ELF-1 (cell line): ENCODE measurements around the gene RBKS.
"Not testable (repeated sequence)": the region's sequence is repeated elsewhere in the genome, so short reads cannot be mapped to it uniquely, and the experiment has no call there.

Experiments used
- DNase-seq: peaks from one replicate; pipeline ENCODE4 v3.0.0-alpha.2; 2016; ENCODE audit warnings: low read depth, low spot score

Gene RBKS

DNA sequence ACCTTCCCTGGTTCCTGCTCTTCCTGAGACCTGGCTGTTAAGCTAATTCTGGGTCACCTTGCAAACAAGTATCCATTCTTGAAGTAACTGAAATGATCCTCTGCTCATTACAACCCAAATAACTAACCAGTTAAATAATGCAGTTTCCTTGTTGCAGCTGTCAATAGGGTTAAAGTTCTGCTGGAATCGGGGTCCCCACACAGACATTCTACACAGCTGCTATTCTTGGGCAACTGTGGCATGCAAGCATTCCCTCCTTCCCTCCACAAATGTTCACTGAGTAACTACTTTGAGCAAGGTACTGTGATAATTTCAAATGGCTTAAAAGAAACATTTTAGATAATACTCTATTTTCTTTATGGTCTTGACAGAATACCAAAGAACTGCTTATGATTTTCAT, 17.1 kb downstream of the RBKS start:
- no peak for DNase-seq

DNA sequence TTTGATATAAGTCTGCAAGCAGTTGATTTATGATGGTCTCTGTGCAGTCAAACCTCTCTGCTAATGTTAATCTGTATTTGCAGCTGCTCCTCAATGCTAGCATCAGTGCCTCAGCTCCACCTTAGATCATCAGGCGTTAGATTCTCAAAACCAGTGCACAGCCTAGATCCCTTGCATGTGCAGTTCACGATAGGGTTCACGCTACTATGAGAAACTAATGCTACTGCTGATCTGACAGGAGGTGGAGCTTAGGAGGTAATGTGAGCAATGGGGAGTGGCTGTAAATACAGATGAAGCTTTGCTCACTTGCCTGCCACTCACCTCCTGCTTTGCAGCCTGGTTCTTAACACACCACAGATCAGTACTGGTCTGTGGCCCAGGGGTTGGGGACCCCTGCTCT, 18.4 kb downstream of the RBKS start:
- DNase-seq: peak; percentile 4

DNA sequence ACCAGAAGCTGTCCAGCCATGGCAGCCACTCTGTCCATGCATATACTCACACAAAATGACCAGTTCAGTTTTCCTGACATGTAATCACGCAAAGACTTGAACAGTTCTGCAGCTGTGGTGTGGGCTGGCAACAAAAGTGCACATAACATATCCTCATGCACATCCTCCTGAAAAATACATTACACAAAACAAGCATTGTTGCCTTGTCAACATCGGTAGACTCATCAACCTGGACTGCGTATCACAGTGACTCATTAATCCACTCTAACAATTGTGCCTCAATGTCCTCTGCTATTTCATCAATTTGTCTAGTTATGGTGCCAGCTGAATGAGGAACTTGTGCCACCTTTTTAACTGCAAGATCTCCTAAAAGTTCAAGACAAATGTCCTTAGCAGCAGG, 19.5 kb downstream of the RBKS start:
- DNase-seq: no peak

DNA sequence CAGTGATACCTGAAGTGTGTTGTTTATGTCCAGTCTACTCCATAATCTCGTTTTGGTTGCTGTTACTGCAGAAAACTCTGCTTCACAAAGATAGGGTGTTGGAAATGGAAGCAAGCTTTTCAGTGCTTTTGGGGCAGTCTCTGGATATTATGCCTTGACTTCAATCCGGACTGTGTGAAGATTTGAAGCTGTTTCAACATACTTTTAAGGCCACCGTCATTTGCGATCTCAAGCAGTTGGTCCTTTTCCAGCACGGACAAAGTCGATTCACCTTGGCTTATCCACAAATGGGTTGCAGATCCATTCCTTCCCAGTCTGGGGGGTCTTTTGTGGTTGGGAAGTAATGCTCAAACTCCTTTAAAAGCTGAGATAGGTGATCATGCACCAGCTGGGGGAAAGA, 20.4 kb downstream of the RBKS start:
- DNase-seq: no peak

DNA sequence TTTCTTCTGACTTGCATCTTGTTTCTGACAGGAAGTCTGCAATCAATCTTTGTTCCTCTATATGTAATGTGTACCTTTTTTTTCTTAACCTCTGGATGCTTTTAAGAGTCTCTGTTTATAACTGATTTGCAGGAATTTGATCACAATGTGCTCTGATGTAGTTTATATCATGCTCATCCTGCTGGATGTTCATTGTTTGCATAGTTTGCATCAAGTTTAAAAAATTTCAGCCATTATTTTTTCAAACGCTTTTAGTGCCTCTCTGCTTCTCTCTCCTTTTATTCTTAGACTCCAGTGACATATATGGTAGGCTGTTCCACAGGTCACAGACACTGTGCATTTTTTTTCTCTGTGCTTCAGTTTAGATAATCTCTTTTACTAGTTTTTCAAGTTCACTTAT, 23.9 kb downstream of the RBKS start:
- DNase-seq: no peak

DNA sequence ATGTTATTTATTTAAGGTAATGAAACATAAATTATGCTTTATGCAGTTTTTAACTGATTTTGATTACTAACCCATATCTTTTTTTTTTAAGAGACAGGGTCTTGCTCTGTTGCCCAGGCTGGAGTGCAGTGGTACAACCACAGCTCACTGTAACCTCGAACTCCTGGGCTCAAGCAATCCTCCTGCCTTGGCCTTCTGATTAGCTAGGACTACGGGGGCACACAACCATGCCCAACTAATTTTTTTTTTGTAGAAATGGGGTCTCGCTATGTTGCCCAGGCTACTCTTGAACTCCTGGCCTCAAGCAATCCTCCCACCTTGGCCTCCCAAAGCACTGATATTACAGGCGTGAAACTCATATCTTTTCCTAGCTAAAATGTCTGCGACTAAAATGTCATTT, 26.2 kb downstream of the RBKS start:
- DNase-seq: not testable (repeated sequence)

DNA sequence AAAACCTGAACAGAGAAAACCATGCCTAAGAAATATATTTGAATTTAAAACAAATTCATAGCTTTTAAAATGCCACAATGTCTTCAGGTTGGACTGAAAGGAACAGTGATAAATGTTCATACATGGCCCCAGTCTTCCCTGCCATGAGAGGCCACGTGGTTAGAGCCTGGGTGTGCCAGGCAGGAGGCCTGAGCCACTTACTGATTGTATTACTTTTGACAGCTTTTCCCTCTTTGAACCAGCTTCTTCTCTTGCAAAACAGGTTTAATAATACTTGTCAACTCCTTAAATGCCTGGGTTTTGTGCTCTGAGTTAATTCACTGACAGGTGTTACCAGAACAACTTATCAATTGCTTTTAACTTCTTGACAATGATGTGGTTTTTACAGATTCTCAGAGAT, 27.0 kb downstream of the RBKS start:
- no peak for DNase-seq

DNA sequence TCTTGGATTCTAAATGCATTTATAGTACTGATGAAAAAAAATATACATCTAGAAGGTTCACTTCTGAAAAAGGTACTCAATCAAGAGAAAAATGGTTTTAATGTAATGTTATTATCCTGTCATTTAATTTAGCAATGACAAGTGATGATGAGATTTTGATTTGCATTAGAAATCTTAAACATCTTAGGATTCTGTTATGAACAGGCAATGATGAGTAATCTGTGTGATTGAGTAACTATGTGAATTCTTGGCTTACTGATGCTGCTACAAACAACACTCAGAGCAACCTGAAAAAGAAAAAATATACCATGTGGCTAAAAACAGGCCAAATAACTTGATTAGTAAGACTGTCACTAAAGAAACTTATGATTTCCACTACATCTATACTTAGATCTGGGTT, 30.1 kb downstream of the RBKS start:
- DNase-seq: no peak

DNA sequence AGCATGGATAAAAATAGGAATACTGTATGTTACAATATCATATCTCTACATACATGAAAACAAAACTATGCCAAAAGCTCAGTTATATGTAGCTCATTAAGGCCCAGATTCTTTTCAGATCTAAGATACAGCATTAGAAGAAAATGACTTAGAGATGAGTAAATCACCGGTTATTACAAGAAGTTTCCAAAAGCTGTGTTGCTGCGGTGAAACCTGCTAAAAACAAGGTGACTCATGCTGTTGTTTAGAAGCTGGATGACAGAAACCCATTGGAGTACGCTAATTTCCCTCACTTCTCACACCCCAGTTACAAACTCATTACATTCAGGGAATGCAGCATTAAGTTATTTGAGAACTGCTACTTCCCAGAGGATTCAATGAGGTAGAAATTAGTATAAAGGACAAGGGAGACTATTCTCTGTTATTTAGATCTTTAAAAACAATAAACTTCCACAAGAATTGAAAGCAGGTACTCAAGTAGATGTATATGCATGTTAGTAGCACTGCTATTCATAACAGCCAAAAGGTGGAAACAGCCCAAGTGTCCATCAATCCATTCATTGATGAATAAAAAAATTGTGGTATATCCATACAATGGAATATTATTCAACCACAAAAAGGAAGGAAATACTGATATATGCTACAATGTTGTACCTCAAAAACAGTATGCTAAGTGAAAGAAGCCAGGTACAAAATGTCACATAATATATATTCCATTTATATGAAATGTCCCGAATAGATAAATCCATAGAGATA, 32.6 kb downstream of the RBKS start:
- no peak for DNase-seq

DNA sequence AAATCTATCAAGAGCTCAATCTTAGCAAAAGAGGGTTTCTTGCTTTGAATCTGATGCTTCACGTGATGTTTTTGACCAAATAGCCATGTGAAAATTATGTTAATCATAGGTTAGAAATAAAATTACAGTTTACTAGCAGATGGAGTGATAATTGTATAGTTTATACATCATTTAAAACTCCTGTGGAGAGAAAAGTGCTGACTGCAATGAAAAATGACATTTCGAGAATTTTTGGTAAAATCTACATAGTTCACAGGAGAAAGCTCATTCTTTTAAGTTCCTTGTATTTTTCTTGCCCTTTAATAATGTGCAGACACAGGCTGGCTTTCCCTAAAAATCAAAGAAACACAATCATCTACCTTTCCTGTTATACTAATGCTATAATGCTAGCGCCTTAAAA, 33.2 kb downstream of the RBKS start:
- no peak for DNase-seq

DNA sequence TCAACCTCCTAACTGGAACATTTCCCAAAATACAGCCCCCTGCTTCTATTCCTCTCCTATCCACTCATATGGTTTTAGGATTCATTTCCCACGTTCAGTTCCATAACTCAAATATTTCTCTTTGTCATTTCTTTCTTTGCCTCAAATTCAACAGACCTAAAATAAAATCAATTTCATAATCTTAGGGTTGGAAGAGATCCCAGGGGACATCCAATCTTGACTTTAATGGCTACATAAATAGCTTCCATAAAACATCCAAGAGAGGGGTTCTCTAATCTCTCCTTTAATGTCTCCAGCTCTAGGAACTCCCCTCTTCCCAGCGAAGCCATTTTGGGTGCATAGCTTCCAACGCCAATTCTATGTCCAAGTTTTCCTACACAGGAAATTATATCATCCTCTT, 33.8 kb downstream of the RBKS start:
- no peak for DNase-seq

DNA sequence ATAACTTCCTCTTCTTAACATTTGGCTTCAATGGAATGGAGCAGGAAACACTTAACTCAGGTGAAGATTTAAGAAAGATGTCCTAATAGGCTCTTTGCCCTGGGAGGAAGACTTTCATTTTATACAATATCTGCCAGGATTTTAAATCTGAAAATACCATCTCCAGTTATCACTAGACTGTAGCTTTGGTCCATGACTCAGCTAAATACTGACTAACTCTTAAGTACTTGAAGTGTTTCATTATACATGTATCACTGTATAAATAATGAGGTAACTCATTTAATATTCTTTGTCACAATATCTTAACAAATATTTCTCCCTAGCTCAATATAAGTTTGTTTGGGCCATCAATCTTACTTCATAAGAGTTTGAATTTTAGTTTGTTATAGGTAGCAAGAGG, 34.7 kb downstream of the RBKS start:
- no peak for DNase-seq

DNA sequence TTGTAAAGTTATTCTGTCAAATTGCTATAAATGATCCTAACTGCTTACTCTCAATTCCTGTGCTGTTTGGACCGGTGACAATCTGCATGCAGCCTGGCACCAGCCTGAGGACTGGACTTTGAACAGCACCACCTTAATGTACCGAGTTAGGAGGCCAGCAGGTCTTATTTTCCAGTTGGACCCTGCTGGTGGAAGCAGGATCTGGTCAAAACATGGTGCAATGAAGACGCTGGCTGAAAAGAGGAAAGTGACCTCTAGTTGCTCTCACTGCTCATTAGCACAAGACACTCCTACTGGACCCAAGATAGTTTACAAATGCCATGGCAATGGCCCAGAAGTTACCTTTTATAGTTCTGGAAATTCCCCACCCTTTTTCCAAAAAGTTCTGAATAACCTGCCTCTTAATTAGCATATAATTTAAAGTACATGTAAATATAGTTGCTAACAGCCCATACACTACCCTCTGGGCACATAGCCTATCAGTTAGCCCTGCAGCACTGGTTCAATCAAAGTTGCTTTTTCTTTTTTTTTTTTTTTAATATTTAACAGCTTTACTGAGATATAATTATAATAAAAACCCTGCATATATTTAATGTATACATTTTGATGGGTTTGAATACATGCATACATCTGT, 35.8 kb downstream of the RBKS start:
- no peak for DNase-seq

DNA sequence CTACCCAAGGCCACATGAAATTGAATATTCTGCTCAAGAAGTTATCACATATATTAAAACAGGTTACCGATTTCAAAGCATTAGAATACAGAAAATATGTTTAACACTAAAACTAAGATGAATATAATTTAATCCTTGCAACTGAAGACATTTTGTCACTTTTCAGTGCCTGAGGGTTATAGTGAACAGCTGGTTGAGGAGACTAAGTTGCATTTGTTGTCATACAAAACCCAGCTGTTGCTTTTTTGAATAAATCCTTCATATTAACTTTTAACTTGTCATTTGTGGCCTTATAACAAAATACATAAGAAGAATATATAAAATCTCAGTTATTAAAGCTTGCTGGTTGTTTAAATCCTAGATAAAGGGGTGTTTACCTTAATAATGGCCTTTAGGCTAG, 37.5 kb downstream of the RBKS start:
- no peak for DNase-seq

DNA sequence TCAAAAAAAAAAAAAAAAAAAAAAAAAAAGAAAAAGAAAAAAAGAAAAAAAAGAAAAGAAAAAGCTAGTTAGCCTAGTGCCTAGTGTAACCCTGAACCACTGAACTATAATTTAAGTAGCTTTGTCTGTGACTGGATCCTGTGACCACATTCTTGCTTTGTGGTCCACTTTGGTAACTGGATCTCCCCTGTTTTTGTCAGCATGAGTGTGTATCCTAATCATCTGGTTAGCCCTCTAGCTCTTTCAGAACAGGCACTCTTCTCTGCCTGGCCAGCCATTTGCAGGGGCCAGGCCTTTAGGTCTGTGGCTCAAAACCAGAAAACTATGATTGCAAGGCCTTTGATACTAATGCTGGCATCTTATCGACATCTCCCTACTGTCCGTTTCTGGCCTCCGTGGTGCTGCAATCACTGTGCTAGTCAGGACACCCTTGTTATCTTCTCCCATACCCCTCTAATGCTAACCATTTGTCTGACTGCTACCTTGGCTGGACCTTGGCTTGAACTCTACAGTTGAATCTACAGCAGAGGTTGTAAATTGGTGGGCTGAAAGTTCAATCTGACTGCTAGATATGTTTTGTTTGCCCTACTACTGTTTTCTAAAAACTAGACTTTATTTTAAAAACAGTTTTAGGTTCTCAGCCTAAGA, 40.5 kb downstream of the RBKS start:
- DNase-seq: no peak

DNA sequence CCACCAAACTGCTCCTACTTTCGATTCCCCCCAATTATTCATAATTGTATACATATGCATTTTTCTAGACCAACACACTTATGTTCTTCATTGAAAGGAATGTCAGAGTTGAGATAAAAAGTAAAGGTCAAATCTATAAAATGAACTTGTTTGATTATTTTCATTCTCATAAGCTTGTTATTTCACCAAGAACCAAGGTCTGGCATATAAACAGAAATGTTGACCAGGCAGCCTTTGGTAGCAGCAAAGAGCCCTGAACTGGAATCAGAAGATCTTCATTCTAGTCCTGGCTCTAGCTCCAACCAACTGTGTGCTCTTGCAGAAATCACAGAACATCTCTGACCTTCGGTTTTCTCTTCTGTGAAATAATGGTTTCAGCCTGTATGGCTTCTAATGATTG, 42.9 kb downstream of the RBKS start:
- DNase-seq: no peak

DNA sequence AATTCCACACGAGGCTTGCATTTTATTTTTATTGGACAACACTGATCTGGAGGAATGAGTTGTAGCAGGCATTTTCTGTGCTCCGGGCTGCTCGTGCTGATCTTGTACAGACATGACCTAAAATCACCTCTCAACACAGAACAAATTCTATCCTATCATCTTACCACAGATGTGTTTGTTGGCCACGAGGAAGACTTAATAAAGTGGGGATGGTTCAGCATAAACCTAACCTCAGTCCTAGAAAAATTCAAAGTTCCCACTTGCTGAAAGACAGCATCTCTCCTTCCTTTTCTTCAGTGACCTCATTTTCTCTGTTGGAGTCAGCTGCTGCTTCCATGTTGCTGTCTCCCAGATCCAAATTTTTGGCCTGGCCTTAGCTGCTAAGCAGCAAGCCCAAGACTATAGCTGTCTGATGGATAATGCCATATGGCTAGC, 45.3 kb downstream of the RBKS start:
- DNase-seq: no peak

DNA sequence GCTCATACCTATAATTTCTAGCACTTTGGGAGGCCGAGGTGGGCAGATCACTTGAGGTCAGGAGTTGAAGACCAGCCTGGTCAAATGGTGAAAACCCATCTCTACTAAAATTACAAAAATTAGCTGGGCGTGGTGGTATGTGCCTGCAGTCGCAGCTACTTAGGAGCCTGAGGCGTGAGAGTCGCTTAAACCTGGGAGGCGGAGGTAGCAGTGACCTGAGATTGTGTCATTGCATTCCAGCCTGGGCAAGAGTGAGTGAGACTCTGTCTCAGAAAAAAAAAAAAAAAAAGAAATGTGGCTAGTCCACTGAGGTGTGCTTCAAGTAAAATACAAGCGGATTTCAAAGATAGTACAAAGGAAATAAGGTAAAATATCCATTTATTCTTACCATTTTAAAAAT, 46.2 kb downstream of the RBKS start:
- DNase-seq: peak; percentile 14

DNA sequence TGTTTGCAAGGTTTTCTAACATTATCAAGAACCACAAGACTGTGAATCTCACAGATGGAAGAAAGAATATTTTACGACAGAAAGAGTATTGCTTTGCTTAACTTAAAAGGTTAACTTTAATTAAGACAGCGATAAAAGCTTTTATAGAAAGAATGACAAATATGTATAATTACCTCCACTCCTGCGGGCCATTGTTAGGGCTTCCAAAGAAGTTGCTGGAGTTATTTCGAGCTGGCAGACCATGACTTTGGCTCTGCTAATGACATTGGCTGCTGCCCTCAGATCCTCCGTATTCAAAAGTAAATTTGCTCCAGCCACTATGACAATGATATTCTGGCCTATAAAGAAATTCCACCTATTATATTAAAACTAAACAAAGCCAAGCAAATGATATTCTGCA, 47.3 kb downstream of the RBKS start:
- DNase-seq: no peak

DNA sequence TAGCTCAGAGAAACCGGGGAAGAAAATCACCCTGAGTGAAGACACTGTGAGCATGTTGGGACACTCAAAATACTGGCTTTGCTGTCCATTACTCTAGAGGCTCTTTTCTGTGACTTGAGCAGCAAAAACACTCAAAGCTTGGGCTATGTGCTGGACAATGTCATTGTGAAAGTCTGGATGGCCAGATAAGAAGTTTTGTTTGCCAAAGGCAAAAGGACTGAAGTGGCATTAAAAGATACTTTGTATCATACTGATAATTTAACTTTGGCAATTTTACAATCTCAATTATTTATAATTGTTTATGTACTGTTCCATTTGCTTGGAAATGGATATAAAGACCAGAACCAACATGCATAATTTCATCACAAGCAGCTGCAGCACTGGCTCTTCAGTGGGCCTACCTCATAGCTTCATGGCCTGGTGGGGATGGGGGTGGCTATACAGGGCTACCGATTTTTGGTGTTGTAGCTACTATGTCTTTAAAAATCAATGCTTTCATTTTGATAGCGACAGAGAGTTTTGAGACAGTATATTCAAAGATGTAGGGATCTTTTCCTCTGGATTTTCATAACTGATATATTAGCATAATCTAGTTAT, 51.1 kb downstream of the RBKS start:
- no peak for DNase-seq

DNA sequence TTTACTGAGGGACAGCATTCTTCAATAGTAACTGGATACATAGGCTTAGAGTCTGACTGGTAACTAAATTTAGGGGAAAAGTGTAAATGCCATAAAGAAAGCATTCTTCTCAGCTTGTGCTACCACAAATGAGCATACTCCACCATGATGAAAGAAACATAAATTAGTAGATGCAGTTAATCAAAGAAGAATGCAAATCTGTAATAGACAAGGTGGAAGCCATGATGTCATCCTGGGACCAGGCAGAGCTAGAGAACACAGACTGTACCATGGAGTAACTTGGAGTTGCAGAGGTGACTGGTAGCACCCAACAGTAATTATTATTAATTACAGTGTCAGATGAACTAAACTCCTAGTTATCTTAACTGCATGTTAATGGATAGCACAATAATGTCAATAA, 51.7 kb downstream of the RBKS start:
- DNase-seq: no peak

DNA sequence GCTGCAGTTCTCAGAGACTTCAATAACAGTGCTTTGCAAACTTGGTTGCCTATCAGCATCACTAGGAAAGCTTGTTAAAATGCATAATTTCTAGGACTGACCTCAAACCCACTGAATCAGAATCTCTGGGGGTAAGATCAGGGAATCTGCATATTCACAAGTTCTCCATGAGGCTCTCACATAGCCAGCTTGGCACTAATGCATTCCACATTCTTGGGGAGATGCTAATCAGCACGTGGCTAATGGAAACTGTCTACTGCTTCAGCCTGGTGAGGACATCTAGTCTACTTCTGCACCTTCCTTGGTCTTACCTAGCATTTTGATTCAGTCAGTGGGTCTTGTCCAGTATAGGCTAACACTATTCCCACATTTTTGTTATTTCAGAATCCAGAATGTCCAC, 56.3 kb downstream of the RBKS start:
- no peak for DNase-seq

DNA sequence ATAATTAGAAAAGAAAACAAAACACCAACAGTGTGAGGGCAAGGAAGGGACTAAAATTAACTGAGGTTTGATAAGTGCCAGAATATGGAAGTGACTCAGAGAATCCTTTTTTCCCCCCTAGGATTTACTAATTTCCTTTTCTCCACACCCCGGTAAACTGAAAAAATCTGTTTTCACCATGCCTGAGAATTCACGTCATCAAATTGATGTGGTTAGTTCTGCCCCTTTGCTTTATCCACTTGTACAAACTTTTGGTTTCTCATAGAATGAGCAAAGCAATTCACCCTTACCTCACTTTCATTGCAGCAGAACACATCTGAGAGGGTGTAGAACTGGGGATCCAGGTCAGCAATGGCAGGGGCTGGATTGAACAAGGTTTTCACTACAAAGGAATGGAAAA, 57.8 kb downstream of the RBKS start:
- DNase-seq: no peak
